ENCODE results near the gene SOX14. TPM values are rescaled to one million over a fixed set of nuclear protein-coding genes. Genes with fewer than 3 reads are reported as not detected.

SOX14 gene
- total RNA-seq, 1 experiment from 2014 or later = not detected

DNA sequence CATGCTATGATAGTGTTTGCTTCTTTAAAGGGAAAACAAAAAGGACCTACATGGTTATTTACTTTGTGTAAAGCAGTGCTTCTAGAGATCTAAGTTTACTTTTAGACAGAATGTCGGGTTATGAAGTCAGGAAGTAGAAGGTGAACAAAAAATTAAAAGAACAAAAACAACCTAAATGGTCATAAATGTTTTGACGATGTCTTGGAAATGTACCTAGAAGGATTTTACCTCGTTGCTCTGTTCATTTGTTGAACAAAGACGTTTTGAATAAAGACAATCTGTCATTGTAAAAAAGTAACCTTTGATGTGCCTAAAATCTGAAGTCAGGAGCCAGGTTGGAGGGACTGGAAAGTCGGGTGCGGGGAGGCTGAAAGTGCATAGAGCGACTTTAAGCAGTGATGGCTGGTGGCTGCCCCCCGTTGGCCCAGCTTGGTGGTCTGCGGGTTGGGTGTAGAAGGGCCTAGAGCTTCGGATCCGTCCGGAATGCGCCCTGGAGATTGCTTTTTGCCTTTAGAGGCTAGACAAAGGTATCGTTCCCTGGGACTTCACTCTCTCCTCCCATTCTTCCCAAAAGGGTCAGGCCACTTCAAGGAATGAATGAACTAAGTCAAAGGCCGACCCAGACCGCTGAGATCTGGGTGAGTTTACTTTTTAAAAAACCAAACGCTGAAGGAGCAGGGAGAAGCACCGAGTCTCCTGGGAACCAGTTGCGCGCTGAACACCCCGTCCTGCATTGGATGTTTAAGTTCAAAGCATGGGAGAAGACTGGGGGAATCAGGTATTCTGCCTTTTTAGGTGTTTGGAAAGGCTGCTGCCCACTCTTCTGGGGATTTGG lies 2.1 kb downstream of the SOX14 start:
- DNase-seq (ENCODE audit: unreplicated experiment) = no peak
- no peak overlapping the region for H3K27ac Mint-ChIP-seq (ENCODE audit: low read depth, unreplicated experiment)
- TF ChIP-seq, protein P1, sequence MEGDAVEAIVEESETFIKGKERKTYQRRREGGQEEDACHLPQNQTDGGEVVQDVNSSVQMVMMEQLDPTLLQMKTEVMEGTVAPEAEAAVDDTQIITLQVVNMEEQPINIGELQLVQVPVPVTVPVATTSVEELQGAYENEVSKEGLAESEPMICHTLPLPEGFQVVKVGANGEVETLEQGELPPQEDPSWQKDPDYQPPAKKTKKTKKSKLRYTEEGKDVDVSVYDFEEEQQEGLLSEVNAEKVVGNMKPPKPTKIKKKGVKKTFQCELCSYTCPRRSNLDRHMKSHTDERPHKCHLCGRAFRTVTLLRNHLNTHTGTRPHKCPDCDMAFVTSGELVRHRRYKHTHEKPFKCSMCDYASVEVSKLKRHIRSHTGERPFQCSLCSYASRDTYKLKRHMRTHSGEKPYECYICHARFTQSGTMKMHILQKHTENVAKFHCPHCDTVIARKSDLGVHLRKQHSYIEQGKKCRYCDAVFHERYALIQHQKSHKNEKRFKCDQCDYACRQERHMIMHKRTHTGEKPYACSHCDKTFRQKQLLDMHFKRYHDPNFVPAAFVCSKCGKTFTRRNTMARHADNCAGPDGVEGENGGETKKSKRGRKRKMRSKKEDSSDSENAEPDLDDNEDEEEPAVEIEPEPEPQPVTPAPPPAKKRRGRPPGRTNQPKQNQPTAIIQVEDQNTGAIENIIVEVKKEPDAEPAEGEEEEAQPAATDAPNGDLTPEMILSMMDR (IDR thresholded peaks at IDR 0.05; ENCODE audit: unreplicated experiment) = no peak
- no TSS peak for BruUV-seq (replicated peaks)
- peaks cover 4% of the 10 kb centered on the region for H3K4me1 Mint-ChIP-seq (ENCODE audit: insufficient read depth, unreplicated experiment)
- CTCF ChIA-PET = no interaction called here
- peaks cover 53% of the 10 kb centered on the region for H3K27me3 Mint-ChIP-seq (ENCODE audit: insufficient read depth, unreplicated experiment)
- intact Hi-C loops (cut with micrococcal nuclease) = no loop called here
- no peak overlapping the region for H3K4me3 Mint-ChIP-seq (ENCODE audit: unreplicated experiment)
- POLR2A ChIA-PET = no interaction called here
- H3K36me3 Mint-ChIP-seq (ENCODE audit: insufficient read depth, unreplicated experiment) = no peaks in the 10 kb centered on the region
- no peaks in the 10 kb centered on the region for H3K9me3 Mint-ChIP-seq (ENCODE audit: unreplicated experiment)

DNA sequence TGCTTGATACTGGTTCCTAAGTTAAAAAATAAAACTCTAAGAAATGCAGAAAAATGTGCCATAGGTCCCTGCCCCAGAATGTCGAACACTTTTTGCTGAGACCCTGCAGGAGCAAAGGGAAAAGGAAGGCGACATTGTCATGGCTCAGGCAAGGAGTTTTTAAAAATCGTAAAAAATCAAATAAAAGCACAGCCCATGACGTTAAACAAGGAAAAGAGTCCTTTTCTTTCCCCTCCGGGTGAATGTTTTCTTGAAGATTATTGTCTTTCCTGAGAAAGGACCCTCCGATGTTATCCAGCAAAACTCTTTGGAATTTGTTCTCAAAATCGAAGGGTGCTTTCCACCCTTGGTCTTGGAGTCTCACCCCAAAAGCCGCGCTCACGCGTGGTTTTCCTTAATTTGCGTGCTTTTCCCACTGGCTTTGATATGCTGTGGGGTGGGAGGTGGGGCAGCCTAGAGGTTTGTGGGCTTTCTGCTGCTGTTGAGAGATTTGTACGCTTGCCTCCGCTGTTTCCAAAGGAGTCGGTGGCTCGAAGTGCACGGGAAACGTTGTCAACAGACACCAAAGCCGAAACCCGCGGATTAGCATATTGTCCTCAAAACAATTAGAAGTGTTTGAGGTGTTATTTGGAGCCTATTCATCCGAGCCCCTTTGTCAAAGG lies 2.9 kb downstream of the SOX14 start:
- no peak for DNase-seq (ENCODE audit: unreplicated experiment)
- POLR2A ChIA-PET = interaction anchor here (0.6 kb wide), 1 partner anchor 14 kb away, joined by 3 read pairs; no protein-coding TSS in a partner anchor
- intact Hi-C loops (cut with micrococcal nuclease) = no loop called here
- Mint-ChIP-seq H3K36me3 (ENCODE audit: insufficient read depth, unreplicated experiment) (no peaks in the 10 kb centered on the region), H3K4me3 (ENCODE audit: unreplicated experiment) (no peak overlapping the region), H3K27me3 (ENCODE audit: insufficient read depth, unreplicated experiment) (peaks cover 52% of the 10 kb centered on the region), H3K9me3 (ENCODE audit: unreplicated experiment) (no peaks in the 10 kb centered on the region), H3K4me1 (ENCODE audit: insufficient read depth, unreplicated experiment) (peaks cover 4% of the 10 kb centered on the region), H3K27ac (ENCODE audit: low read depth, unreplicated experiment) (no peak overlapping the region)
- no TSS peak for BruUV-seq (replicated peaks)
- CTCF ChIA-PET = interaction anchor here (0.6 kb wide), 1 partner anchor 1241 kb away, joined by 4 read pairs; no protein-coding TSS in a partner anchor
- TF ChIP-seq, protein P1 (IDR thresholded peaks at IDR 0.05; ENCODE audit: unreplicated experiment) = no peak

DNA sequence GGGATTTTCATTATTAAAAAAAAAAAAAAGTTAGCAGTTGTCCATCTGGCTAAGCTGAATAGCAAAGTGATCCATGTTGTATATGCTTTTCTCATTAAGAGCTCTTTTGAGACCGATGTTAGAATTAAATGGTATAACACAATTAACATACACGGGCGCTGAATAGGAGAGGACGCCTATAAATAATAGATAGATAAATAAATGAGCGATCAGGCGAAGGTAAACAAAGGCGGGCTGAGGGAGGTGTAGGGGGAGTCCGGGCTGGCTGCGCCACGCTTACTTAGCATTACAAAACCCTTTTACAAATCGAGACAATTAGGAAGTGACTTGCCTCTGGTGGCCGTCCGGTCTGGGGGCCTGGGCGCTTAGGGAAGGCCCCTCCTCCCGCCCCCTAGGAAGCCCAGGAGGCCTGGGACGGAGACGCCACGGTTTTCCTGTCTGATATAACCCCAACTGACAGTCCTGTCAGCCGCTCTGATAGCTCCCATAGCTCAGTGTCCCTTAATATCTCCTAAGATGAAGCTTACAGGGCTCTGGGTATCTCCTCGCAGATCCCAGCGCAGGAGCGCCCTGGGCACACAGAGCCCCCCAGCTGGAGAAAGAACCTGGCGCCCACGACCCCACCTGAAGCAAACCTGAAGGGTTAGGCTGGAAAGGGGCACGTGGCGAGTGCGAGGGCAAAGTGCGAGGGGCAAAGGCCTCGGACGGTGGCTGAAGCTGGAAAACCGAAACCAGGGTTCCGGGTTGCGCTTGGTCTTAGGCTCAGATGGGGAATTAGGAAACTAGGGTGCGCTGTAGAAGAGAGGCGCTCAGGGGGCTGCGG lies 3.6 kb downstream of the SOX14 start:
- Mint-ChIP-seq H3K4me3 (ENCODE audit: unreplicated experiment) (no peak overlapping the region), H3K4me1 (ENCODE audit: insufficient read depth, unreplicated experiment) (peaks cover 4% of the 10 kb centered on the region), H3K9me3 (ENCODE audit: unreplicated experiment) (no peaks in the 10 kb centered on the region), H3K36me3 (ENCODE audit: insufficient read depth, unreplicated experiment) (no peaks in the 10 kb centered on the region), H3K27me3 (ENCODE audit: insufficient read depth, unreplicated experiment) (peaks cover 52% of the 10 kb centered on the region), H3K27ac (ENCODE audit: low read depth, unreplicated experiment) (no peak overlapping the region)
- no peak for DNase-seq (ENCODE audit: unreplicated experiment)
- intact Hi-C loops (cut with micrococcal nuclease) = no loop called here
- ChIA-PET CTCF (interaction anchor here (0.6 kb wide), 1 partner anchor 1240 kb away, joined by 4 read pairs; no protein-coding TSS in a partner anchor), POLR2A (interaction anchor here (0.6 kb wide), 1 partner anchor 13 kb away, joined by 3 read pairs; no protein-coding TSS in a partner anchor)
- no TSS peak for BruUV-seq (replicated peaks)
- TF ChIP-seq, protein P1 (IDR thresholded peaks at IDR 0.05; ENCODE audit: unreplicated experiment) = no peak
